Dendritic cell treated with granulocyte-macrophage colony-stimulating factor and Interleukin-4, amounts not matched to agents 40 ng/mL and 50 ng/mL, for 4 days (primary cell): Measurements from ENCODE around the gene CCR9.

Source experiments
- H3K27ac Mint-ChIP-seq: one replicate; pipeline ENCODE4 v1.8.0; 2022; ENCODE audit warnings: mild to moderate bottlenecking, mixed read lengths
- H3K27me3 Mint-ChIP-seq: one replicate; pipeline ENCODE4 v1.8.0; 2022; ENCODE audit warnings: mild to moderate bottlenecking, mixed read lengths
- H3K36me3 Mint-ChIP-seq: one replicate; pipeline ENCODE4 v1.8.0; 2022; ENCODE audit warnings: low read depth, mixed read lengths
- H3K4me1 Mint-ChIP-seq: one replicate; pipeline ENCODE4 v1.8.0; 2022; ENCODE audit warnings: low read depth, mixed read lengths
- H3K4me3 Mint-ChIP-seq: one replicate; pipeline ENCODE4 v1.8.0; 2022; ENCODE audit warnings: mild to moderate bottlenecking, moderate library complexity, mixed read lengths
- H3K9me3 Mint-ChIP-seq: one replicate; pipeline ENCODE4 v1.8.0; 2022; ENCODE audit warnings: mixed read lengths
- intact Hi-C: fragments of 100-400 bp; cut with micrococcal nuclease; formaldehyde crosslinking; loops from one replicate; pipeline ENCODE4 v1.15.0; 2022

The CCR9 gene

GRCh38 chr3:45940781-45941365 lies 54.5 kb downstream of the CCR9 start:
- Mint-ChIP-seq H3K4me3 (no peak overlapping the region), H3K4me1 (peaks cover 10% of the 10 kb centered on the region), H3K27ac (no peak overlapping the region), H3K9me3 (no peaks in the 10 kb centered on the region), H3K27me3 (no peaks in the 10 kb centered on the region), H3K36me3 (peaks cover 42% of the 10 kb centered on the region)
- intact Hi-C loops, result no loop called here

GRCh38 chr3:45942051-45942825 lies 55.9 kb downstream of the CCR9 start:
- H3K27me3 Mint-ChIP-seq, result no peaks in the 10 kb centered on the region
- H3K4me1 Mint-ChIP-seq, result peaks cover 10% of the 10 kb centered on the region
- H3K9me3 Mint-ChIP-seq, result no peaks in the 10 kb centered on the region
- intact Hi-C loops, result no loop called here
- H3K4me3 Mint-ChIP-seq, result no peak overlapping the region
- H3K36me3 Mint-ChIP-seq, result peaks cover 41% of the 10 kb centered on the region
- H3K27ac Mint-ChIP-seq, result no peak overlapping the region

- intact Hi-C loops, result no loop called here
- peaks cover 41% of the 10 kb centered on the region for H3K36me3 Mint-ChIP-seq
- no peak within 1 kb of the TSS for H3K27ac Mint-ChIP-seq
- H3K4me3 Mint-ChIP-seq, result no peak within 1 kb of the TSS
- no peaks in the 10 kb centered on the region for H3K27me3 Mint-ChIP-seq
- peaks cover 15% of the 10 kb centered on the region for H3K4me1 Mint-ChIP-seq
- H3K9me3 Mint-ChIP-seq, result no peaks in the 10 kb centered on the region
Observed at GRCh38 chr3:45943207-45943846, 57.0 kb downstream of the CCR9 start, which contains the start of gene CXCR6. TSS of gene CXCR6 (plus strand) at chr3:45943464. CDS start at chr3:45946482, 3,018 bp downstream.

GRCh38 chr3:45944830-45945620 lies 58.7 kb downstream of the CCR9 start:
- no peaks in the 10 kb centered on the region for H3K9me3 Mint-ChIP-seq

GRCh38 chr3:45946307-45946706 lies 60.0 kb downstream of the CCR9 start:
- Mint-ChIP-seq H3K36me3 (peaks cover 58% of the 10 kb centered on the region), H3K4me1 (peaks cover 4% of the 10 kb centered on the region), H3K27ac (no peak overlapping the region), H3K27me3 (no peaks in the 10 kb centered on the region), H3K9me3 (no peaks in the 10 kb centered on the region), H3K4me3 (no peak overlapping the region)
- intact Hi-C loops, result no loop called here

More at GRCh38 chr3:45944830-45945620, 58.7 kb downstream of the CCR9 start:
- no peak overlapping the region for H3K27ac Mint-ChIP-seq
- intact Hi-C loops, result no loop called here
- no peak overlapping the region for H3K4me3 Mint-ChIP-seq
- H3K36me3 Mint-ChIP-seq, result peaks cover 55% of the 10 kb centered on the region
- H3K4me1 Mint-ChIP-seq, result peaks cover 4% of the 10 kb centered on the region
- H3K27me3 Mint-ChIP-seq, result no peaks in the 10 kb centered on the region

GRCh38 chr3:45946875-45947274 lies 60.5 kb downstream of the CCR9 start:
- no peak overlapping the region for H3K27ac Mint-ChIP-seq
- H3K36me3 Mint-ChIP-seq, result peaks cover 63% of the 10 kb centered on the region
- intact Hi-C loops, result no loop called here
- peaks cover 4% of the 10 kb centered on the region for H3K4me1 Mint-ChIP-seq
- H3K27me3 Mint-ChIP-seq, result no peaks in the 10 kb centered on the region
- no peaks in the 10 kb centered on the region for H3K9me3 Mint-ChIP-seq
- no peak overlapping the region for H3K4me3 Mint-ChIP-seq

- no peak overlapping the region for H3K4me3 Mint-ChIP-seq
- H3K4me1 Mint-ChIP-seq, result peaks cover 4% of the 10 kb centered on the region
- no peak overlapping the region for H3K27ac Mint-ChIP-seq
- intact Hi-C loops, result no loop called here
- H3K27me3 Mint-ChIP-seq, result no peaks in the 10 kb centered on the region
- H3K36me3 Mint-ChIP-seq, result peaks cover 68% of the 10 kb centered on the region
- no peaks in the 10 kb centered on the region for H3K9me3 Mint-ChIP-seq
Observed at GRCh38 chr3:45947361-45947760, 61.0 kb downstream of the CCR9 start.

- peaks cover 4% of the 10 kb centered on the region for H3K4me1 Mint-ChIP-seq
- no peaks in the 10 kb centered on the region for H3K9me3 Mint-ChIP-seq
- no peak overlapping the region for H3K4me3 Mint-ChIP-seq
- peaks cover 78% of the 10 kb centered on the region for H3K36me3 Mint-ChIP-seq
- H3K27ac Mint-ChIP-seq, result no peak overlapping the region
- H3K27me3 Mint-ChIP-seq, result no peaks in the 10 kb centered on the region
- intact Hi-C loops, result no loop called here
Observed at GRCh38 chr3:45948311-45948781, 62.0 kb downstream of the CCR9 start.

GRCh38 chr3:45948881-45949280 lies 62.5 kb downstream of the CCR9 start:
- peaks cover 84% of the 10 kb centered on the region for H3K36me3 Mint-ChIP-seq

GRCh38 chr3:45949432-45949831 lies 63.1 kb downstream of the CCR9 start:
- no peak overlapping the region for H3K27ac Mint-ChIP-seq
- H3K36me3 Mint-ChIP-seq, result peaks cover 89% of the 10 kb centered on the region
- no peak overlapping the region for H3K4me3 Mint-ChIP-seq
- intact Hi-C loops, result no loop called here
- H3K9me3 Mint-ChIP-seq, result no peaks in the 10 kb centered on the region
- H3K27me3 Mint-ChIP-seq, result no peaks in the 10 kb centered on the region
- peaks cover 4% of the 10 kb centered on the region for H3K4me1 Mint-ChIP-seq

More at GRCh38 chr3:45948881-45949280, 62.5 kb downstream of the CCR9 start:
- no peaks in the 10 kb centered on the region for H3K27me3 Mint-ChIP-seq
- H3K4me3 Mint-ChIP-seq, result no peak overlapping the region
- H3K9me3 Mint-ChIP-seq, result no peaks in the 10 kb centered on the region
- H3K27ac Mint-ChIP-seq, result no peak overlapping the region
- peaks cover 4% of the 10 kb centered on the region for H3K4me1 Mint-ChIP-seq
- intact Hi-C loops, result no loop called here

GRCh38 chr3:45950131-45950530 lies 63.8 kb downstream of the CCR9 start:
- Mint-ChIP-seq H3K4me1 (peaks cover 4% of the 10 kb centered on the region), H3K36me3 (peaks cover 93% of the 10 kb centered on the region), H3K9me3 (no peaks in the 10 kb centered on the region), H3K27me3 (no peaks in the 10 kb centered on the region), H3K4me3 (no peak overlapping the region), H3K27ac (no peak overlapping the region)
- intact Hi-C loops, result no loop called here

GRCh38 chr3:45950686-45951600 lies 64.6 kb downstream of the CCR9 start:
- Mint-ChIP-seq H3K27ac (no peak overlapping the region), H3K36me3 (peaks cover 93% of the 10 kb centered on the region), H3K27me3 (no peaks in the 10 kb centered on the region), H3K4me3 (no peak overlapping the region), H3K4me1 (peaks cover 4% of the 10 kb centered on the region), H3K9me3 (no peaks in the 10 kb centered on the region)
- intact Hi-C loops, result no loop called here

GRCh38 chr3:45951946-45952345 lies 65.6 kb downstream of the CCR9 start:
- Mint-ChIP-seq H3K27ac (no peak overlapping the region), H3K9me3 (no peaks in the 10 kb centered on the region), H3K27me3 (no peaks in the 10 kb centered on the region), H3K4me1 (peaks cover 4% of the 10 kb centered on the region), H3K4me3 (no peak overlapping the region), H3K36me3 (peaks cover 88% of the 10 kb centered on the region)
- intact Hi-C loops, result no loop called here
